SK-N-MC (cell line): ENCODE results near the gene PSMA6.
"Not testable (repeated sequence)": the region's sequence is repeated elsewhere in the genome, so short reads cannot be mapped to it uniquely, and the experiment has no call there.

Experiments used
- DNase-seq: peaks from one replicate; pipeline ENCODE4 v3.0.0-alpha.2; 2011; ENCODE audit warnings: low read depth, low spot score
- H3K27ac ChIP-seq: fragments of 200-600 bp; sonication (generic); 2 replicates; pipeline ENCODE4 v1.5.1; 2016; ENCODE audit warnings: mixed run types
- H3K36me3 ChIP-seq: fragments of 200-600 bp; sonication (generic); 2 replicates; pipeline ENCODE4 v1.6.1; 2017; ENCODE audit warnings: antibody characterized with exemption, low read length, mixed read lengths; ENCODE audit not compliant: insufficient read depth
- H3K4me3 ChIP-seq: fragments of 200-600 bp; sonication (generic); 2 replicates; pipeline ENCODE4 v1.5.1; 2016
- H3K9ac ChIP-seq: fragments of 200-600 bp; sonication (generic); 2 replicates; pipeline ENCODE4 v1.8.0; 2017; ENCODE audit warnings: mixed run types, mixed read lengths; ENCODE audit not compliant: insufficient read length
- H3K9me3 ChIP-seq: fragments of 200-600 bp; sonication (generic); 2 replicates; pipeline ENCODE4 v1.6.1; 2017; ENCODE audit warnings: low read depth, mild to moderate bottlenecking, antibody characterized with exemption, low read length, moderate library complexity, mixed read lengths
- EZH2 ChIP-seq: fragments of 200-600 bp; sonication (generic); IDR thresholded peaks from one replicate; pipeline ENCODE4 v1.6.1; 2017; ENCODE audit warnings: antibody characterized with exemption
- FOXP2 ChIP-seq: optimal IDR thresholded peaks from 2 replicates; pipeline ENCODE3; 2011; ENCODE audit warnings: mild to moderate bottlenecking, moderate library complexity; ENCODE audit not compliant: insufficient read depth; ENCODE audit errors: extremely low read length, control extremely low read depth
- POLR2AphosphoS5 ChIP-seq: IDR thresholded peaks from 2 replicates; pipeline ENCODE4 v1.6.1; 2012; ENCODE audit warnings: mild to moderate bottlenecking, low read depth, low read length, borderline replicate concordance

The PSMA6 gene

GRCh38 chr14:35292770-35293561, 784 bp downstream of the PSMA6 start:
- DNase-seq = no peak

GRCh38 chr14:35295845-35296161, 3.6 kb downstream of the PSMA6 start:
- H3K9ac ChIP-seq = no peak overlapping the region
- H3K36me3 ChIP-seq = peaks cover 43% of the 10 kb centered on the region
- H3K27ac ChIP-seq = peak overlapping the region; percentile 69; the same call in 1 of the 2 replicates
- H3K9me3 ChIP-seq = no peaks in the 10 kb centered on the region
- no peak overlapping the region; the same call in 1 of the 2 replicates for H3K4me3 ChIP-seq
- DNase-seq = no peak
- TF ChIP-seq POLR2AphosphoS5 (no peak), EZH2 (no peak), FOXP2 (no peak)

More at GRCh38 chr14:35292770-35293561, 784 bp downstream of the PSMA6 start:
- Histone ChIP-seq H3K27ac (peak overlapping the region; percentile 82), H3K36me3 (peaks cover 25% of the 10 kb centered on the region), H3K9me3 (no peaks in the 10 kb centered on the region), H3K4me3 (peak overlapping the region; percentile 91), H3K9ac (peak overlapping the region; percentile 95)
- no peak for TF ChIP-seq POLR2AphosphoS5
- no peak for TF ChIP-seq FOXP2
- no peak for TF ChIP-seq EZH2

- Histone ChIP-seq H3K4me3 (no peak overlapping the region), H3K9ac (peak overlapping the region; percentile 25), H3K36me3 (peaks cover 50% of the 10 kb centered on the region), H3K9me3 (no peaks in the 10 kb centered on the region), H3K27ac (peak overlapping the region; percentile 69; the same call in 1 of the 2 replicates)
- peak; percentile 28 for DNase-seq
- TF ChIP-seq EZH2 = no peak
- TF ChIP-seq FOXP2 = no peak
- TF ChIP-seq POLR2AphosphoS5 = no peak
Observed at GRCh38 chr14:35296545-35296944, 4.4 kb downstream of the PSMA6 start.

GRCh38 chr14:35297706-35298105, 5.5 kb downstream of the PSMA6 start:
- H3K36me3 ChIP-seq = peaks cover 62% of the 10 kb centered on the region
- no peak for TF ChIP-seq EZH2
- TF ChIP-seq POLR2AphosphoS5 = no peak
- no peak for TF ChIP-seq FOXP2

GRCh38 chr14:35298351-35298750, 6.2 kb downstream of the PSMA6 start:
- Histone ChIP-seq H3K9me3 (no peaks in the 10 kb centered on the region), H3K9ac (no peak overlapping the region), H3K4me3 (no peak overlapping the region), H3K27ac (no peak overlapping the region), H3K36me3 (peaks cover 69% of the 10 kb centered on the region)
- TF ChIP-seq POLR2AphosphoS5 = no peak
- no peak for TF ChIP-seq FOXP2
- no peak for TF ChIP-seq EZH2
- no peak for DNase-seq

More at GRCh38 chr14:35297706-35298105, 5.5 kb downstream of the PSMA6 start:
- Histone ChIP-seq H3K4me3 (no peak overlapping the region), H3K27ac (peak overlapping the region; percentile 15; the same call in 1 of the 2 replicates), H3K9ac (no peak overlapping the region), H3K9me3 (no peaks in the 10 kb centered on the region)
- no peak for DNase-seq

GRCh38 chr14:35299708-35300107, 7.5 kb downstream of the PSMA6 start:
- no peak overlapping the region for H3K27ac ChIP-seq
- no peak for DNase-seq
- no peak for TF ChIP-seq POLR2AphosphoS5
- no peak for TF ChIP-seq FOXP2
- TF ChIP-seq EZH2 = no peak
- H3K9ac ChIP-seq = no peak overlapping the region
- no peak overlapping the region for H3K4me3 ChIP-seq
- peaks cover 70% of the 10 kb centered on the region for H3K36me3 ChIP-seq
- no peaks in the 10 kb centered on the region for H3K9me3 ChIP-seq

- DNase-seq = no peak
- Histone ChIP-seq H3K4me3 (no peak overlapping the region), H3K36me3 (peaks cover 70% of the 10 kb centered on the region), H3K27ac (no peak overlapping the region), H3K9me3 (no peaks in the 10 kb centered on the region), H3K9ac (no peak overlapping the region)
- no peak for TF ChIP-seq EZH2
- TF ChIP-seq FOXP2 = no peak
Observed at GRCh38 chr14:35300228-35300627, 8.0 kb downstream of the PSMA6 start.

- not testable (repeated sequence) for H3K4me3 ChIP-seq, H3K27ac ChIP-seq, H3K9me3 ChIP-seq, DNase-seq, H3K9ac ChIP-seq
- H3K36me3 ChIP-seq = peaks cover 62% of the 10 kb centered on the region
Observed at GRCh38 chr14:35301334-35301733, 9.2 kb downstream of the PSMA6 start.
